GM08714 (cell line): Measurements from ENCODE around the gene VWA3B.

Experiments
- H3K4me3 ChIP-seq: fragments of 200-500 bp; sonication (Bioruptor generic); 2 replicates; pipeline ENCODE4 v1.5.1; 2014; ENCODE audit warnings: mild to moderate bottlenecking, low read length, inconsistent platforms
- ZNF274 ChIP-seq: IDR thresholded peaks from 2 replicates; pipeline ENCODE4 v1.6.1; 2012; ENCODE audit warnings: mild to moderate bottlenecking, low read depth, low read length

Gene VWA3B

GRCh38 chr2:98346311-98347236 is 259.6 kb downstream of the VWA3B start, which contains the start of gene CNGA3:
TSS of gene CNGA3 (plus strand) at chr2:98346456. CDS start at chr2:98369976, 23,520 bp downstream.
- no peak for TF ChIP-seq ZNF274
- H3K4me3 ChIP-seq = no peak within 1 kb of the TSS

- H3K4me3 ChIP-seq = no peak overlapping the region
These were observed 260.5 kb downstream of the VWA3B start for GRCh38 chr2:98347298-98348065.

GRCh38 chr2:98348066-98348561 is 261.1 kb downstream of the VWA3B start:
- TF ChIP-seq ZNF274 = no peak
- no peak overlapping the region for H3K4me3 ChIP-seq

More at GRCh38 chr2:98347298-98348065, 260.5 kb downstream of the VWA3B start:
- TF ChIP-seq ZNF274 = no peak

- no peak for TF ChIP-seq ZNF274
- H3K4me3 ChIP-seq = no peak overlapping the region
These were observed 263.4 kb downstream of the VWA3B start for GRCh38 chr2:98350411-98350810.

GRCh38 chr2:98355881-98356280 is 268.9 kb downstream of the VWA3B start:
- H3K4me3 ChIP-seq = no peak overlapping the region
- TF ChIP-seq ZNF274 = no peak

- TF ChIP-seq ZNF274 = no peak
- no peak overlapping the region for H3K4me3 ChIP-seq
These were observed 269.8 kb downstream of the VWA3B start for GRCh38 chr2:98356729-98357128.

- no peak for TF ChIP-seq ZNF274
These were observed 270.9 kb downstream of the VWA3B start for GRCh38 chr2:98357849-98358248.

GRCh38 chr2:98359986-98360385 is 273.0 kb downstream of the VWA3B start:
- no peak overlapping the region for H3K4me3 ChIP-seq
- TF ChIP-seq ZNF274 = no peak

More at GRCh38 chr2:98357849-98358248, 270.9 kb downstream of the VWA3B start:
- no peak overlapping the region for H3K4me3 ChIP-seq
